Stimulated activated CD4-positive, alpha-beta T cell treated with anti-CD3 and anti-CD28 coated beads, Interleukin-15, amount 100 ng/mL, for 24 hours (primary cell): ENCODE data around the gene MDN1.
"Not testable (repeated sequence)": the region's sequence is repeated elsewhere in the genome, so short reads cannot be mapped to it uniquely, and the experiment has no call there.

ENCODE experiments used
- DNase-seq: peaks from one replicate; pipeline ENCODE4 v3.0.0-alpha.2; 2020

The MDN1 gene

GRCh38 chr6:89644864-89645263, 174.7 kb downstream of the MDN1 start:
- DNase-seq, result no peak

- DNase-seq, result no peak
These were observed 176.2 kb downstream of the MDN1 start for GRCh38 chr6:89643406-89643805.

GRCh38 chr6:89642956-89643355, 176.6 kb downstream of the MDN1 start:
- no peak for DNase-seq

DNA sequence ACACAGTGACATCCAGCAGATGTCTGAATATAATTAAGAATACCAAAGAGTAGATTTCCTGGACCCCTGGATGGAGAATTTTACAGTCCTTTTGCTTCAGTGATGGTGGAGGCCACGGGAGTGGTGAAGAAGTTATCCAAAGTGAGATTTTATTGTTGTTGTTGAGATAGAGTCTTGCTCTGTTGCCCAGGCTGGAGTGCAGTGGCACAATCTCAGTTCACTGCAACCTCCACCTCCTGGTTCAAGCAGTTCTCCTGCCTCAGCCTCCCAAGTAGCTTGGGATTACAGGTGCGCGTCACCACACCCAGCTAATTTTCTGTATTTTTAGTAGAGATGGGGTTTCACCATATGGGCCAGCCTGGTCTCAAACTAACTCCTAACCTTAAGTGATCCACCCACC, 178.0 kb downstream of the MDN1 start:
- not testable (repeated sequence) for DNase-seq

GRCh38 chr6:89640804-89641203, 178.8 kb downstream of the MDN1 start:
- no peak for DNase-seq

GRCh38 chr6:89638320-89639195, 181.0 kb downstream of the MDN1 start, which contains the start of gene LYRM2:
Gene LYRM2 (minus strand): TSS chr6:89638747. CDS start chr6:89638716, 31 bp downstream.
- peak; percentile 96 for DNase-seq

DNA sequence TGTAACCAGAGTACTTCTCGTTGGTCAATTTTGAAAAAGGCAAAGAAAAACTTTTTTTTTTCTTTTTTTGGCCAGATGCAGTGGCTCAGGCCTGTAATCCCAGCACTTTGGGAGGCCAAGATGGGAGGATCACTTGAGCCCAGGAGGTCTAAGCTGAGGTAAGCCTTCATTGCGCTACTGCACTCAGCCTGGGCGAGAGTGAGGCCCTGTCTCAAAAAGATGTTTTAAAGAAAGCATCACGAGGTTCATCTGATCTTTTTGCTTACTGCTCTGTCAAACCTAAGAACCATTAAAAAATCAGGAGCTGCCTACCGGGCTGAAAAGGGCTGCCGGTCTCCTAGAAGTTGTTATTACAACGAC, 181.7 kb downstream of the MDN1 start:
- DNase-seq, result no peak

DNA sequence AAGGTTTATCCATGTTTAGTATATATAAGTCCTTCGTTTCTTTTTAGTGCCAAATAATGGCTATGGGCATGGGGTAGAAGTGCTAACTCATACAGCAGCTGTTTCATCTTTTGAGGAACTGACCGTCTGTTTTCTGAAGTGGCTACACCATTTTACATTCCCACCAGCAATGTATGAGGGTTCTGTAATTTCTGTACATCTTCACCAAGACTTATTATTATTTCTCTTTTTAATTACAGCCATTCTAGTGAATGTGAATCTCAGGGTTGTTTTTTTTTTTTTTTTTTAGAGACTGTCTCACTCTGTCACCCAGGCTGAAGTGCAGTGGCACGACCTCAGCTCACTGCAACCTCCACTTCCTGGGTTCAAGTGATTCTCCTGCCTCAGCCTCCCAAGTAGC, 183.2 kb downstream of the MDN1 start:
- DNase-seq, result not testable (repeated sequence)

- no peak for DNase-seq
These were observed 189.1 kb downstream of the MDN1 start for GRCh38 chr6:89630488-89630887.

DNA sequence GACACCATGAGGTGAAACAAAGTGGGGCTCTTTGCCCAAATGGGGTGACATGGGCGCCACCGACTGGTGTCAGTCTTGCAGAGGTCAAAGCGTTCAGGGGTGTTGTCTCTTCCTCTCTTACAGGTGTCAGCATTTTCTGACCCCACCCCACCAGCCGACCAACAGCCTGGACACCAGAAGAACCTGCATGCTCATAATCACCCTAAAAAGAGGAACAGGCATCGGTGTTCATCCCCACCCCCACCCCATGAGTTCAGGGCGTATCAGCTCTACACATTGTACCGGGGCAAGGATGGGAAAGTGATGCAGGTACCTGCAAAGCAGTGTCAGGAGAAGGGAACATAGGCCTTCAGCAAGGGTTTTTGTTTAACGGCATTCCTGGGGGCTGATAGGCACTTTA, 195.8 kb downstream of the MDN1 start:
- no peak for DNase-seq

- no peak for DNase-seq
These were observed 200.0 kb downstream of the MDN1 start for GRCh38 chr6:89619567-89619966.

DNA sequence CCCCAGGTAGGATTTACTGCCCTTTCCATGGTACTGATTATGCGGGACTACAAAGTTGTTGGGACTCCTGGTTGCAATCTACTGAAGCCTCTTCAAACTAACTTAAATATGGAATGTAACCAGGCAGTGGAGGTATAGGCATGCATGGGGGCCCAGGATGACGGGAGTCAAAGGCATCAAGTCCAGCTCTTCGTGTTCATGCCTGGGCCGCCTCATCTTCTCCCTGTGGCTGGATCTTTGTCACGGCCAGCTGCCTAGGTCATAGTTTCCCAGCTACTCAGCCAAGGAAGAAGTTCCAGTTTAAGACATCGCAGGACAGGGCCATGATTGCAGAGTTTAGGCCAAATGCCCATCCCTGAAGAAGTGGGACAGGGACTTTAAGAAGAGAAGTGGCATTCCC, 201.6 kb downstream of the MDN1 start:
- DNase-seq, result no peak

DNA sequence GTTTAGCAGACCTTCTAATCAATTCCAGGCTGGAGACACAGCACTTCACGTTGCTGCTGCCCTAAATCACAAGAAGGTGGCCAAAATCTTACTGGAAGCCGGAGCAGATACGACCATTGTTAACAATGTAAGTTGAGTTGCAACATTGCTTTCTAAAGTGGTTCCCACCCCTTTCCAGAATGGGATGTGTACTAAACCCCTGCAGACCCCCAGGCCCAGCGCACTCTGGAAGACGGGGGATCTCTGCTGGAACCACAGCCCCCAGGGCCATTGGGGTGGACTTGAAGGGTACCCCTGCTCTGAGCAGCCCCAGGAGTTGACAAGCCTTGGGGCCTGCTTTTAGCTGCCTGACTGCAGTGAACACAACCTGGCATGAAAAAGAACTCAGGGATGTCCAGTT, 203.1 kb downstream of the MDN1 start:
- DNase-seq, result no peak

DNA sequence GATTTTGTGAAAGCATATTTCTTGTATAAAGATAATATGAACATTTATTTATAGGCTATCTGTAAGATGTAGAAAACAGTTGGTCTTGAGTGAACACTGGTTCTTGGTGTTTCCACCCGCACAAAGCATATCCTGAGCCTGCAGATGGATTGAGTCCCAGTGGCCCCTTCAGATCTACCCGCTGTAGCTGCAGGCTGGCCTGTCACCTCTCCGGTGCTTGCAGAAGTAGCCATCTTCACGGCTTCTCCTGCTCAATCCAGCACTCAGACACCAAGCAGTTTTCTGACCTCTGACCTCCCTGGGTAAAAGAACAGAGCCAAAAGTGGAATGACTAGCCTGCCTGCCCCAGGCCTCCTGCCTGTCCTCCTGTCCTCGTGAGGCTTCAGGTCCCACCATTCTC, 203.7 kb downstream of the MDN1 start:
- DNase-seq, result no peak

DNA sequence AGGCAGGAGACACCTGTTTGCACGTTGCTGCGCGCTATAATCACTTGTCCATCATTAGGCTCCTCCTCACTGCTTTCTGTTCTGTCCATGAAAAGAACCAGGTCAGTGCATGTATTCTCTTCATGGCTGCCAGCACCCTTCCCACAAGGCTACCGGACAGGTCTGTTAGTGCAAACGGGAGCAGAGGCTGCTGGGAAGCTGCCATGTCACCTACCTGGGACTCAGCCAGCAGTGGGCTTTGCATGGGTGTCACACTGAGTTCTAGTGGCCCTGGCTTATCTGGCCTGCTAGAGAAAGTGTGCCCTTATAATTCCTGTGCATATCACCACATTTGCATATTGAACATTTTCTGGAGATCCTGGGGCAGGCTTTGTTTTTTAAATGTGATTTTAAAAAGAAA, 205.8 kb downstream of the MDN1 start:
- DNase-seq, result no peak

- no peak for DNase-seq
These were observed 207.5 kb downstream of the MDN1 start for GRCh38 chr6:89612121-89612520.

DNA sequence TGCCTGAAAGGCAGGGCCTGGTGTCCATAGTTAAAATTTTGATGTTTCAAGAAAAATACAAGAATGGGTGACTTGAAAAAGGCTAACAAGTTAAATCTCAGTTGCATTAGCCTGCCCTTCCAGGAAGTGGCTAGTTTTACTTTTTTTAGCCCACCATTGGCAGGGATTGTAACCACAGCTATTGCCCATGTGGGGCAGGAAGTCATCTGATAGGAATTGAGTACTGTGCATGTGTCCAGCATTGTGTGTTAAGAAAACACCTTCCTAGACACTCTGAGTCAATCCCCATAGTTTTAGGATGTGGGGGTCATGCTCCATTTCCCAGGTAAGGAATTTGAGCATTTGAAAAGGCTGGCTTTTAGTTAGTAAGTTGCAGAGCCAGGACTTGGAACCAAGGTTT, 207.9 kb downstream of the MDN1 start:
- no peak for DNase-seq

DNA sequence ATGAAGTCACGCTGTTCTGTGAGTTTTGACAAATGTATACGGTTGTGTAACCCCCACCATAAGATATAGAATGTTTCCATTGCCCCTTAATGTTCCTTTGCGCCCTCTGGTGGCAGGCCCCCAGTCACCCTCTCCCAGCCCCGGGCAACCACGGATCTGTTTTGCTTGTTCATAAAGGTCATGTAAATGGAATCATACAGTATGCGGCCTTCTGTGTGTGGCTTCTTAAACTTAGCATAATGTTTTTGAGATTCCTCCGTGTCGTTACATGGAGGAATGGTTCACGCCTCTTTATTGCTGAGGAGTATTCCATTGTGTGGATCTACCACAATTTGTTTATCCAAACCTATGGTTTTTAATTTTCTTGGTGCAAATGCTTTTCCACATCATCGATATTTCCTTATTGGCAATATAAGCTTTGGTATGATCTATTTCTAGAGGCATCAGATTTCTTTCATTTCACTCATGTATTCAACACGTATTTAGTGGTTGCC, 209.4 kb downstream of the MDN1 start:
- DNase-seq, result peak; percentile 84

GRCh38 chr6:89605861-89606260, 213.7 kb downstream of the MDN1 start:
- DNase-seq, result no peak

DNA sequence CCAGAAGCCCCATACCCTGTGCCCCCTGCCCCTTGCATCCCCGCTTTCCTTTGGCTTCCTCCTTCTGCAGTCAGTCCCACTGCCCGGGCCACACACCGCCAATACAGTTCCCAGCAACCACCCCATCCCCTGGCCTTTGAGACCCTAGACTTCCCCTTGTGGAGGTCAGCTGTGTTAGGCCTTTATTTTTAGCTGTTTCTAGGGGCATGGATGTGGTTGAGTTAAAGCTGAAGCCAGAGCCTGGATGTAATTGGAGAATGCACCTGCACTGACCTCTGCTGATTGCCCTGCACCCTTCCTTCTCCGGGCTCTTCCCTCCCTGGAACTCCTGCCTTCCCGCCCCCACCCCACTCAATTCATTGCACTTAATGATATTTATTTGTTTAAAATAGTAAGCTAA, 214.9 kb downstream of the MDN1 start:
- DNase-seq, result no peak

DNA sequence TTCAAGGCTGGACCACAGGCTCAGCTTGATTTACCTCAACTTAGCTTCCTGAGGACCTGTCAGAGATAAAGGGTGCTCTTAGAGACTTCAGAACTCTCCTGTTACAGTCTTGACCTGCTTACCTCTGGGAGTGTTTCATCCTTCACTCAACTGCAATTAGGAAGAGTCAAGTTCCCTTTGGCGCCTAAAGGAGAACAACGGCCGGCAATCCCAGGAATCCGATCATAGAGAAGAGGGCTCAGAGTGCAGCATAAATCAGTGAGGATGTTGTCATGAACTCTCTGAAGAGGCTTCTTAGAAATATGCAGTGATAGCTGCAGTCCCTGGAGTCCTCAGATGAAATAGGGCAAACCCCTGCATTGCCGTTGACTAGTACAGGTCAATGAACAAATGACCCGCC, 217.4 kb downstream of the MDN1 start:
- no peak for DNase-seq

GRCh38 chr6:89599727-89600126, 219.9 kb downstream of the MDN1 start:
- DNase-seq, result no peak

GRCh38 chr6:89597988-89598387, 221.6 kb downstream of the MDN1 start:
- DNase-seq, result no peak

- no peak for DNase-seq
These were observed 222.2 kb downstream of the MDN1 start for GRCh38 chr6:89597372-89597771.

GRCh38 chr6:89596484-89596883, 223.1 kb downstream of the MDN1 start:
- peak; percentile 9 for DNase-seq
